Neutrophil (primary cell): ENCODE data around the gene GMDS.

ENCODE experiments used
- H3K27ac ChIP-seq: fragments of 200-600 bp; sonication (generic); 2 replicates; pipeline ENCODE4 v1.5.1; 2016; ENCODE audit warnings: mild to moderate bottlenecking, moderate library complexity
- H3K27me3 ChIP-seq: fragments of 200-600 bp; sonication (generic); 2 replicates; pipeline ENCODE4 v1.6.0; 2016; ENCODE audit warnings: mild to moderate bottlenecking
- H3K36me3 ChIP-seq: fragments of 200-600 bp; sonication (generic); 2 replicates; pipeline ENCODE4 v1.5.1; 2017
- H3K4me1 ChIP-seq, 2 experiments: fragments of 200-600 bp in 1 of 2; sonication (generic) in 1 of 2; 1 replicate in 1 of 2; 2 replicates in 1 of 2; pipeline versions ENCODE4 v1.5.1 to v1.6.1; 2013 to 2016; ENCODE audit warnings: low read depth in 1 of 2, low read length in 1 of 2, mild to moderate bottlenecking in 1 of 2, moderate library complexity in 1 of 2; ENCODE audit not compliant: control insufficient read depth in 1 of 2, insufficient read depth in 1 of 2
- H3K4me3 ChIP-seq, 2 experiments: fragments of 200-600 bp in 1 of 2; sonication (generic) in 1 of 2; 1 replicate in 1 of 2; 2 replicates in 1 of 2; pipeline ENCODE4 v1.5.1; 2013 to 2016; ENCODE audit warnings: low read depth in 1 of 2, low read length in 1 of 2, mild to moderate bottlenecking in 1 of 2, moderate library complexity in 1 of 2
- H3K9me3 ChIP-seq: fragments of 200-600 bp; sonication (generic); 2 replicates; pipeline ENCODE4 v1.5.1; 2016
- TF ChIP-seq, protein P1 (sequence below): fragments of 200-600 bp; sonication (generic); IDR thresholded peaks from 2 replicates; pipeline ENCODE4 v1.5.1; 2016; ENCODE audit warnings: antibody characterized with exemption

Gene GMDS

DNA sequence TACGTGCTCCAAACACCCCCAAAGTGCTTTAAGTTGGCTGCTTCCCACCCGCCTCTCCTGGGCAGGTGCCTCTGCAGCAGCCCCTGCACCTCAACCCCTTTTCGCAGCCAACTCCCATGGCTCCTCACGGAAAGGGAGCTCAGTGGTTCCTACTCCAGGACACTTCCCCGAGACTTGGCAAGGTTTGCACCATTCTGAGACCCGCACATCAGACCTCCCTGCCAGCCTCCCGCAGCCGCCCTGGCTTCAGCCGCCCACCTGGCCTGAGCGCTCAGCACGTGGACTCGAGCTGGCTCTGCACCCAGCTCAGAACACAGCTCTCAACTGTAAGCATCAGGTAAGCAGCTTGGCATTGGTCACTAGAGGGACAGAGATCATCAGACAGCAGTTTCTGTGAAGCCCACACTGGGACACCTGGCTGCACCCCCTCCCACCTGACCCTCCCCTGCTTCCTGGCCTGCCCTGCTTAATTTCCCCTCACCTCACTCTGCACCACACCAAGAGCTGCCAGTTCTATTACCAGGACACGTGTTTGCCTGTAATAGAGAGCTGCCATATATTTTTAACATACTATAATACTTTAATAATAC is 28.5 kb downstream of the GMDS start:
- TF ChIP-seq, protein P1, sequence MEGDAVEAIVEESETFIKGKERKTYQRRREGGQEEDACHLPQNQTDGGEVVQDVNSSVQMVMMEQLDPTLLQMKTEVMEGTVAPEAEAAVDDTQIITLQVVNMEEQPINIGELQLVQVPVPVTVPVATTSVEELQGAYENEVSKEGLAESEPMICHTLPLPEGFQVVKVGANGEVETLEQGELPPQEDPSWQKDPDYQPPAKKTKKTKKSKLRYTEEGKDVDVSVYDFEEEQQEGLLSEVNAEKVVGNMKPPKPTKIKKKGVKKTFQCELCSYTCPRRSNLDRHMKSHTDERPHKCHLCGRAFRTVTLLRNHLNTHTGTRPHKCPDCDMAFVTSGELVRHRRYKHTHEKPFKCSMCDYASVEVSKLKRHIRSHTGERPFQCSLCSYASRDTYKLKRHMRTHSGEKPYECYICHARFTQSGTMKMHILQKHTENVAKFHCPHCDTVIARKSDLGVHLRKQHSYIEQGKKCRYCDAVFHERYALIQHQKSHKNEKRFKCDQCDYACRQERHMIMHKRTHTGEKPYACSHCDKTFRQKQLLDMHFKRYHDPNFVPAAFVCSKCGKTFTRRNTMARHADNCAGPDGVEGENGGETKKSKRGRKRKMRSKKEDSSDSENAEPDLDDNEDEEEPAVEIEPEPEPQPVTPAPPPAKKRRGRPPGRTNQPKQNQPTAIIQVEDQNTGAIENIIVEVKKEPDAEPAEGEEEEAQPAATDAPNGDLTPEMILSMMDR: no peak
- Histone ChIP-seq H3K36me3 (no peaks in the 10 kb centered on the region), H3K9me3 (no peaks in the 10 kb centered on the region), H3K27me3 (no peaks in the 10 kb centered on the region), H3K4me3 (no peak overlapping the region), H3K4me1 (peaks cover under 1 to 6% of the 10 kb centered on the region in 2 experiments), H3K27ac (no peak overlapping the region)

DNA sequence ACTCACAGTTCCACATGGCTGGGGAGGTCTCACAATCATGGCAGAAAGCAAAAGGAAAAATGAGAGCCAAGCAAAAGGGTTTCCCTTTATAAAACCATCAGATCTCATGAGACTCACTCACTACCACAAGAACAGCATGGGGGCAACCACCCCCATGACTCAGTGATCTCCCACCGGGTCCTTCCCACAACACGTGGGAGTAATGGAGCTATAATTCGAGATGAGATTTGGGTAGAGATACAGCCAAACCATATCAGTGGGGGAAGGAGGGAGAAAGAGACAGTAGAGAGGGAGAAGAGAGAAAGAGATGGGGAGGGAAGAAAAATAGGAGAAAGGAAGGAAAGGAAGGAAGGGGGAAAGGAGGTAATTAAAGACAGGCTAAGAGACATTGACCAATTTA is 30.1 kb downstream of the GMDS start:
- H3K27ac ChIP-seq: no peak overlapping the region
- no peaks in the 10 kb centered on the region for H3K9me3 ChIP-seq
- no peak overlapping the region for H3K4me3 ChIP-seq

DNA sequence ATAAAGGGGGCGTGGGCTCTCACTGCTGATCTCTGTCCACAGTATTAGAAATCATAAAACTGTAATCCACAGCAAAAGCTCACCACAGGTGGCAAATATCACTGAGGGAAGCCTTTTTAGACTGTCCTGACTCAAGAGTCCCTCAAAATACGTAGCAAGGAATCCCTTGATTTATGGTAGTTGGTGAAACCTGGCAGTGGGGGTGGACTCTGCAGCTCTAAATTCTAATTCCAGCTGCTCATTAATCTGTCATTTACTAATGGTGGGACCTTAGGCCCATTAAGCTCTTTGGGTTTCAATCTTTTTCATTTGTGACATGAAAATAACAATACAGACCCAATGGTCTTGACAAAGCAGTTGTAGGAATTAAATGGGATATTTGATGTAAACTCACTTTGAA is 32.3 kb downstream of the GMDS start:
- Histone ChIP-seq H3K4me1 (no peaks in the 10 kb centered on the region), H3K27ac (no peak overlapping the region), H3K36me3 (no peaks in the 10 kb centered on the region), H3K27me3 (no peaks in the 10 kb centered on the region), H3K4me3 (no peak overlapping the region), H3K9me3 (no peaks in the 10 kb centered on the region)
- TF ChIP-seq, protein P1: no peak

More for the DNA sequence above, 30.1 kb downstream of the GMDS start:
- no peaks in the 10 kb centered on the region for H3K27me3 ChIP-seq
- TF ChIP-seq, protein P1: no peak
- no peaks in the 10 kb centered on the region for H3K4me1 ChIP-seq
- no peaks in the 10 kb centered on the region for H3K36me3 ChIP-seq

DNA sequence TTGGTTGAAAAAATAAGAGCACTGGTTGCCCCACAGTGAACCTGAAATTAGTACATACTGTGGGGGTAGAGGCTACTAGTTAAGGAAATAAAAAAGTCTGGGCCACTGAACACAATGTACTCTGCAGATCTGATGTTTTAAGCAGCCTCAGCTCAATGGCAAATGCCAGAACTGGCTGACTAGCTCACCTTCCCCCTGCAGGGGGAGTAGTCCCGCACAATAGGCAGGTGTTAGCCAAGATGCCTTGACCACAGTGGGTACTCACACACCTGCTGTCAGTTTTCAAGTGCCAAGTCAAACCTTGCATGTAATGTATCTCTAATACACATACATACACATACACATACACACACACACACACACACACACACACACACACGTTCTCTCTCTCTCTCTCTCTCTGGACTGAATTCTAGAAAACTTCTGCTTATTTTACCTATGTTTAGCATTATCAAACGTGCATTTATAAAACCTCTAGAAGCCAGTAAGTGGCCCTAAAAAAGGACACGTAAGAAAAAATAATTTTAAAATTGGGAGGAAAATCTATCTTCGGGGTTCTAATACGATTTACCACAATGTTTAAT is 36.1 kb downstream of the GMDS start:
- H3K4me3 ChIP-seq: no peak overlapping the region
- no peaks in the 10 kb centered on the region for H3K4me1 ChIP-seq
- no peaks in the 10 kb centered on the region for H3K36me3 ChIP-seq
- TF ChIP-seq, protein P1: no peak
- no peak overlapping the region for H3K27ac ChIP-seq
- no peaks in the 10 kb centered on the region for H3K27me3 ChIP-seq
- H3K9me3 ChIP-seq: no peaks in the 10 kb centered on the region

DNA sequence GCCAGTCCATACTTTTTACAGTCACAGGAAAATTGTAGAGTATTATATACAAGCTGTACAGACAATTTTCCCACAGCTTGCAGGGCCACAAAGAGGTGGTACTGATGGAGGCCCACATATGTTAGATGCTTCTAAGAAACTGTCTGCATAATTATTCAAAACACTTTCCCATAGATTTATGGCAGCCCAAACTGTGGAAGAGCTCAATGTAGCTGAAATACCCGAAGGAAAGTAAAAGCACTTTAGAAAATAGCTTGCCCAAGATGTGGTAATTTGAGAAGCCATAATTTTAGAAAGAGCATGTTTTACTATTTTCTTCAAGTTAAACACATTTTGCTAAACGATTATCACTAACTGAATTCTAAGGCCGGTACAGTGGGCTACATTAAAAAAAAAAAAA is 36.9 kb downstream of the GMDS start:
- TF ChIP-seq, protein P1: no peak
- no peaks in the 10 kb centered on the region for H3K9me3 ChIP-seq

More for the DNA sequence above, 36.9 kb downstream of the GMDS start:
- no peak overlapping the region for H3K4me3 ChIP-seq
- H3K27me3 ChIP-seq: no peaks in the 10 kb centered on the region
- H3K36me3 ChIP-seq: no peaks in the 10 kb centered on the region
- H3K4me1 ChIP-seq: no peaks in the 10 kb centered on the region
- H3K27ac ChIP-seq: no peak overlapping the region
